Endothelial cell of umbilical vein (primary cell): Measurements from ENCODE around the gene C1orf94. TPM values are rescaled to one million over a fixed set of nuclear protein-coding genes. Genes with fewer than 3 reads are reported as not detected.

Experiments used
- BruUV-seq: library from RNA; stranded (reverse); fragments of 400-500 nt; replicated peaks from 2 replicates; lab custom pipeline; 2021; lab: Mats Ljungman, UMichigan
- CTCF ChIA-PET: fragments of 300-600, 350-600 bp; sonication (Branson Sonifier 250); formaldehyde crosslinking; loops from one replicate; lab custom pipeline; 2021; ENCODE audit warnings: antibody characterized with exemption, inconsistent platforms; lab: Charles Lee
- POLR2A ChIA-PET: fragments of 300-600, 350-600 bp; sonication (Branson Sonifier 250); formaldehyde crosslinking; loops from one replicate; lab custom pipeline; 2021; ENCODE audit warnings: antibody characterized with exemption, inconsistent platforms; lab: Charles Lee
- DNase-seq: peaks from one replicate; pipeline ENCODE4 v3.0.0-alpha.2; 2011; ENCODE audit warnings: low read depth, low spot score
- FAIRE-seq: peaks from 2 replicates; lab custom pipeline; 2011; peaks lifted over from hg19 to GRCh38; lab: Jason Lieb, UNC
- H2AFZ ChIP-seq: 2 replicates; pipeline ENCODE4 v1.6.0; 2012; ENCODE audit warnings: low read depth, low read length, control low read depth, inconsistent platforms
- H3K27ac ChIP-seq: 2 replicates; pipeline ENCODE4 v1.5.1; 2011; ENCODE audit warnings: low read depth, mild to moderate bottlenecking, control low read depth, low read length, moderate library complexity; ENCODE audit not compliant: insufficient read depth
- H3K27me3 ChIP-seq, 2 experiments: 2 replicates each; pipeline versions ENCODE4 v1.6.0 to v1.6.1; 2011; ENCODE audit warnings: low read length in 2 of 2, mixed read lengths in 1 of 2; ENCODE audit not compliant: control insufficient read depth in 2 of 2, insufficient read depth in 2 of 2
- H3K36me3 ChIP-seq, 2 experiments: 2 replicates in 1 of 2; 3 replicates in 1 of 2; pipeline ENCODE4 v1.5.1; 2011; ENCODE audit warnings: low read length in 2 of 2, mild to moderate bottlenecking in 1 of 2, moderate library complexity in 1 of 2; ENCODE audit not compliant: control insufficient read depth in 2 of 2, insufficient read depth in 2 of 2; ENCODE audit errors: extremely low read depth in 1 of 2
- H3K4me1 ChIP-seq: 3 replicates; pipeline ENCODE4 v1.5.1; 2011; ENCODE audit warnings: mild to moderate bottlenecking, low read length; ENCODE audit not compliant: control insufficient read depth, insufficient read depth; ENCODE audit errors: extremely low read depth
- H3K4me2 ChIP-seq: 2 replicates; pipeline ENCODE4 v1.6.1; 2011; ENCODE audit warnings: low read length, control low read depth, mixed read lengths; ENCODE audit not compliant: insufficient read depth
- H3K4me3 ChIP-seq, 3 experiments: fragments of 200-600 bp in 1 of 3; sonication (generic), shearing (Covaris generic) in 1 of 3; replicated peaks in 1 of 3; 2 replicates each; pipeline ENCODE4 v1.5.1; 2011 to 2016; ENCODE audit warnings: control low read depth in 3 of 3, low read length in 3 of 3, mild to moderate bottlenecking in 2 of 3, inconsistent platforms in 1 of 3, low read depth in 1 of 3, moderate library complexity in 1 of 3; ENCODE audit not compliant: insufficient read depth in 1 of 3
- H3K79me2 ChIP-seq: 2 replicates; pipeline ENCODE4 v1.6.0; 2012; ENCODE audit warnings: low read length, inconsistent platforms; ENCODE audit not compliant: control insufficient read depth, insufficient read depth
- H3K9ac ChIP-seq: replicated peaks from 2 replicates; pipeline ENCODE3; 2011; ENCODE audit warnings: low read length, control low read depth; ENCODE audit not compliant: insufficient read depth; ENCODE audit errors: extremely low read depth
- H3K9me1 ChIP-seq: replicated peaks from 3 replicates; pipeline ENCODE4 v1.6.0; 2011; ENCODE audit warnings: mild to moderate bottlenecking, low read length; ENCODE audit not compliant: control insufficient read depth, insufficient read depth; ENCODE audit errors: extremely low read depth
- H3K9me3 ChIP-seq: replicated peaks from 2 replicates; pipeline ENCODE4 v1.5.1; 2012; ENCODE audit warnings: low read length, inconsistent platforms; ENCODE audit not compliant: control insufficient read depth, insufficient read depth
- H4K20me1 ChIP-seq: replicated peaks from 2 replicates; pipeline ENCODE3; 2011; ENCODE audit warnings: mild to moderate bottlenecking, low read length; ENCODE audit not compliant: control insufficient read depth, insufficient read depth; ENCODE audit errors: extremely low read depth
- EZH2 ChIP-seq: IDR thresholded peaks from 2 replicates; pipeline ENCODE4 v1.6.1; 2012; ENCODE audit warnings: borderline replicate concordance, low read depth, mild to moderate bottlenecking, moderate library complexity, low read length, inconsistent platforms; ENCODE audit not compliant: severe bottlenecking
- FOS ChIP-seq: IDR thresholded peaks from 2 replicates; pipeline ENCODE4 v1.6.1; 2011; ENCODE audit warnings: mild to moderate bottlenecking, low read length, moderate library complexity, borderline replicate concordance; ENCODE audit not compliant: insufficient read depth
- GATA2 ChIP-seq: IDR thresholded peaks from 2 replicates; pipeline ENCODE4 v1.7.0; 2011; ENCODE audit warnings: low read depth, mild to moderate bottlenecking, moderate library complexity, mixed read lengths, low read length; ENCODE audit not compliant: insufficient read length, insufficient read depth
- JUN ChIP-seq: IDR thresholded peaks from 2 replicates; pipeline ENCODE4 v1.6.1; 2011; ENCODE audit warnings: borderline replicate concordance, low read depth; ENCODE audit not compliant: insufficient read length, insufficient read depth
- MYC ChIP-seq: IDR thresholded peaks from one replicate; pipeline ENCODE4 v1.6.1; 2011; ENCODE audit warnings: mild to moderate bottlenecking, low read depth, low read length
- POLR2A ChIP-seq: IDR thresholded peaks from 2 replicates; pipeline ENCODE4 v1.6.1; 2012; ENCODE audit warnings: low read depth, mild to moderate bottlenecking, control low read depth, low read length
- POLR2AphosphoS5 ChIP-seq: IDR thresholded peaks from 2 replicates; pipeline ENCODE4 v1.6.1; 2012; ENCODE audit warnings: low read depth, mild to moderate bottlenecking, control low read depth, low read length, moderate library complexity; ENCODE audit not compliant: insufficient read depth
- dilution Hi-C: fragments of 300-500 bp; cut with MboI; formaldehyde crosslinking; loops from one replicate; pipeline ENCODE4 v1.15.0; 2019; ENCODE audit warnings: low sequenced_read_pairs; ENCODE audit not compliant: extremely low pct_ligation_motif_present
- intact Hi-C: fragments of 100-400 bp; cut with micrococcal nuclease; formaldehyde crosslinking; loops from one replicate; pipeline ENCODE4 v1.10.0; 2022
- polyA plus RNA-seq, 4 experiments: library from polyadenylated mRNA; depleted of rRNA in 3 of 4; stranded (reverse) in 3 of 4; unstranded in 1 of 4; fragments of >200 nt; gene quantifications; 2 replicates each; pipeline versions ENCODE4 v1.2.1 to v1.2.3, GENCODE V29; 2011 to 2012; ENCODE audit warnings: missing spikeins in 1 of 4
- total RNA-seq: library from RNA; stranded (reverse); gene quantifications from 2 replicates; pipeline ENCODE4 v1.2.3, GENCODE V29; 2021
- TF ChIP-seq, protein P1 (sequence below), 2 donors: IDR thresholded peaks; 1 replicate in 1 of 2; 2 replicates in 1 of 2; pipeline ENCODE4 v1.5.1; 2011; ENCODE audit warnings: low read length in 2 of 2, mild to moderate bottlenecking in 2 of 2, moderate library complexity in 2 of 2, control low read depth in 1 of 2, inconsistent platforms in 1 of 2, low read depth in 1 of 2; ENCODE audit not compliant: insufficient read depth in 1 of 2; ENCODE audit errors: extremely low read depth in 1 of 2
- TF ChIP-seq, protein P2 (sequence below): IDR thresholded peaks from 2 replicates; pipeline ENCODE4 v1.6.1; 2011; ENCODE audit not compliant: insufficient read depth, insufficient read length

C1orf94 gene
- total and polyA plus RNA-seq, 2 donors (not counting 3 experiments of a cell fraction or from before 2014, with no cell fraction given): not detected

DNA sequence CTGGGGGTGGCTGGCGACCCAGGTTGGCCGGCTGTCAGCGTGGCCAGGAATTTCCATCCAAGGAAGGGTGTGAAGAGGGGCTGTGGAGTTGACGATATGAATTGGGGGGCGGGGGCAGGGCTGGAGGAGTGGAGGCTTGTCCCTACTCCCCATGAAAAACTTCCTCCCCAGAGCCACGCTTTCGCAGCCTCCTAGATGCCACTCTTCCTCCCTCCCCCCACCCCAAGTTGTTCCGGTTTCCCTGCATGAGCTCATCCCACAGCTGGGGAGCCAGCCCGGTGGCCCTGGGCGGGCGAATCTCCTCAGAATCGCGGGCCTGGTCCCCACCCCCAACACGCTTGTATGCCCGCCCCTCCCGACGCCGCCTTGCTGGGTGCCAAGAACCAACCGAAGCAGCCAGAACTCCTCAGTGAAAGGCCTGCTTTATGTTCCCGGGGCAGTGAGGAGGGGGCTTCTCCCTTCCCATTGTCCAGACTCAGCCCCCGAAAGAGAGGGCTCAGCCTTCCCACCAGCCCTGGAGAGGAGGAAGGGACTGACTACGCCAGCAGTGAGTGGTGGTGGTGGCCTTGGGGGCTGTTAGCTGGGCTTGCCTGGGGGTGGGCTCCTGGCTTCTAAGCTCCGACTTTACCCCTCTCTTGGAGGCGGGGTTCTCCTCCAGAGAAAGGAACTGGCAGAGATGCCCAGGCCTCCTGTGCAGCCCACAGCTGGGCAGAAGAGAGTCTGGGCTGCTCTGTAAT is 9.9 kb upstream of the C1orf94 start:
- no peak overlapping the region for H3K4me3 ChIP-seq
- H3K4me2 ChIP-seq: no peak overlapping the region
- no peak for TF ChIP-seq GATA2
- no peak for TF ChIP-seq POLR2A
- TF ChIP-seq JUN: no peak
- no peak for TF ChIP-seq POLR2AphosphoS5
- TF ChIP-seq, protein P1, sequence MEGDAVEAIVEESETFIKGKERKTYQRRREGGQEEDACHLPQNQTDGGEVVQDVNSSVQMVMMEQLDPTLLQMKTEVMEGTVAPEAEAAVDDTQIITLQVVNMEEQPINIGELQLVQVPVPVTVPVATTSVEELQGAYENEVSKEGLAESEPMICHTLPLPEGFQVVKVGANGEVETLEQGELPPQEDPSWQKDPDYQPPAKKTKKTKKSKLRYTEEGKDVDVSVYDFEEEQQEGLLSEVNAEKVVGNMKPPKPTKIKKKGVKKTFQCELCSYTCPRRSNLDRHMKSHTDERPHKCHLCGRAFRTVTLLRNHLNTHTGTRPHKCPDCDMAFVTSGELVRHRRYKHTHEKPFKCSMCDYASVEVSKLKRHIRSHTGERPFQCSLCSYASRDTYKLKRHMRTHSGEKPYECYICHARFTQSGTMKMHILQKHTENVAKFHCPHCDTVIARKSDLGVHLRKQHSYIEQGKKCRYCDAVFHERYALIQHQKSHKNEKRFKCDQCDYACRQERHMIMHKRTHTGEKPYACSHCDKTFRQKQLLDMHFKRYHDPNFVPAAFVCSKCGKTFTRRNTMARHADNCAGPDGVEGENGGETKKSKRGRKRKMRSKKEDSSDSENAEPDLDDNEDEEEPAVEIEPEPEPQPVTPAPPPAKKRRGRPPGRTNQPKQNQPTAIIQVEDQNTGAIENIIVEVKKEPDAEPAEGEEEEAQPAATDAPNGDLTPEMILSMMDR (IDR thresholded peaks at IDR 0.05; ENCODE audit: extremely low read depth in 1 of 2, insufficient read depth in 1 of 2, low read depth in 1 of 2, low read length in 2 of 2): no peak
- no peak for TF ChIP-seq MYC
- TF ChIP-seq FOS: no peak
- no peak for TF ChIP-seq EZH2
- TF ChIP-seq, protein P2, sequence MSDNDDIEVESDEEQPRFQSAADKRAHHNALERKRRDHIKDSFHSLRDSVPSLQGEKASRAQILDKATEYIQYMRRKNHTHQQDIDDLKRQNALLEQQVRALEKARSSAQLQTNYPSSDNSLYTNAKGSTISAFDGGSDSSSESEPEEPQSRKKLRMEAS: no peak
- no peaks in the 10 kb centered on the region for H4K20me1 ChIP-seq
- intact Hi-C loops (no loop called here), dilution Hi-C loops (no loop called here)
- H3K4me1 ChIP-seq: peaks cover 5% of the 10 kb centered on the region
- no peaks in the 10 kb centered on the region for H3K36me3 ChIP-seq
- FAIRE-seq (no peak), DNase-seq (no peak)
- H3K9me3 ChIP-seq: no peaks in the 10 kb centered on the region
- H3K79me2 ChIP-seq: no peaks in the 10 kb centered on the region
- no TSS peak for BruUV-seq
- no peak overlapping the region for H2AFZ ChIP-seq
- peaks cover 29 to 31% of the 10 kb centered on the region in 2 experiments for H3K27me3 ChIP-seq
- no peak overlapping the region for H3K9ac ChIP-seq
- ChIA-PET POLR2A (no interaction called here), CTCF (no interaction called here)
- no peak overlapping the region for H3K27ac ChIP-seq
- no peaks in the 10 kb centered on the region for H3K9me1 ChIP-seq
